H1 (cell line): ENCODE measurements around the gene SERPINB12. TPM values are rescaled to one million over a fixed set of nuclear protein-coding genes. Genes with fewer than 3 reads are reported as not detected.

ENCODE experiments used
- CTCF ChIA-PET: fragments of 300-600 bp; sonication (Branson Sonifier 250); formaldehyde crosslinking; loops from one replicate; lab custom pipeline; 2021; ENCODE audit not compliant: partially characterized antibody; lab: Charles Lee
- POLR2A ChIA-PET: fragments of 300-600 bp; sonication (Branson Sonifier 250); formaldehyde crosslinking; loops from one replicate; lab custom pipeline; 2021; ENCODE audit warnings: inconsistent platforms; ENCODE audit not compliant: partially characterized antibody; lab: Charles Lee
- DNase-seq, 2 experiments: peaks; one replicate each; pipeline versions ENCODE4 v3.0.0 to v3.0.0-alpha.2; 2010 to 2022; ENCODE audit warnings: low spot score in 2 of 2, low read depth in 1 of 2, mixed read lengths in 1 of 2
- FAIRE-seq: peaks from 2 replicates; lab custom pipeline; 2011; peaks lifted over from hg19 to GRCh38; lab: Jason Lieb, UNC
- H2AFZ ChIP-seq: 2 replicates; pipeline ENCODE4 v1.8.1; 2012; ENCODE audit warnings: low read length, inconsistent platforms
- H2AK5ac ChIP-seq: 2 replicates; pipeline ENCODE4 v1.6.1; 2013; ENCODE audit warnings: low read depth, low read length
- H2BK120ac ChIP-seq: replicated peaks from 2 replicates; pipeline ENCODE3; 2013; ENCODE audit warnings: low read depth, low read length, inconsistent platforms
- H2BK12ac ChIP-seq: 2 replicates; pipeline ENCODE4 v1.6.1; 2013; ENCODE audit warnings: low read depth, low read length
- H2BK15ac ChIP-seq: 2 replicates; pipeline ENCODE4 v1.6.1; 2013; ENCODE audit warnings: low read length
- H2BK20ac ChIP-seq: 2 replicates; pipeline ENCODE4 v1.6.1; 2013; ENCODE audit warnings: low read length
- H2BK5ac ChIP-seq: 2 replicates; pipeline ENCODE4 v1.6.1; 2013; ENCODE audit warnings: low read depth, low read length
- H3K14ac ChIP-seq: 2 replicates; pipeline ENCODE4 v1.6.1; 2013; ENCODE audit warnings: inconsistent platforms; ENCODE audit not compliant: insufficient read length
- H3K18ac ChIP-seq: 2 replicates; pipeline ENCODE4 v1.6.1; 2013; ENCODE audit warnings: low read length; ENCODE audit errors: extremely low read depth
- H3K23ac ChIP-seq: 2 replicates; pipeline ENCODE4 v1.6.1; 2013; ENCODE audit warnings: inconsistent platforms; ENCODE audit not compliant: insufficient read length
- H3K23me2 ChIP-seq: 2 replicates; pipeline ENCODE4 v1.6.1; 2013; ENCODE audit warnings: low read depth, low read length
- H3K27ac ChIP-seq: 2 replicates; pipeline ENCODE4 v1.6.1; 2011; ENCODE audit warnings: low read depth, low read length, inconsistent platforms
- H3K27me3 ChIP-seq, 4 experiments: replicated peaks in 1 of 4; 1 replicate in 1 of 4; 2 replicates in 3 of 4; pipeline versions ENCODE4 v1.6.1 to v1.8.1; 2011 to 2013; ENCODE audit warnings: low read length in 3 of 4, mild to moderate bottlenecking in 3 of 4, inconsistent platforms in 2 of 4, mixed read lengths in 2 of 4, moderate library complexity in 1 of 4; ENCODE audit not compliant: control insufficient read depth in 3 of 4, insufficient read depth in 3 of 4; ENCODE audit errors: extremely low read depth in 1 of 4
- H3K36me3 ChIP-seq, 4 experiments: 2 replicates each; pipeline versions ENCODE4 v1.6.1 to v1.8.1; 2011 to 2013; ENCODE audit warnings: mild to moderate bottlenecking in 4 of 4, low read length in 3 of 4, moderate library complexity in 2 of 4, control low read depth in 1 of 4, inconsistent platforms in 1 of 4; ENCODE audit not compliant: insufficient read depth in 4 of 4, control insufficient read depth in 2 of 4
- H3K4ac ChIP-seq: replicated peaks from 2 replicates; pipeline ENCODE3; 2013; ENCODE audit warnings: low read length, low read depth, mixed read lengths, inconsistent platforms; ENCODE audit not compliant: insufficient read length
- H3K4me1 ChIP-seq, 4 experiments: replicated peaks in 1 of 4; 1 replicate in 1 of 4; 2 replicates in 3 of 4; pipeline versions ENCODE4 v1.6.1 to v1.8.1; 2011 to 2013; ENCODE audit warnings: low read length in 3 of 4, inconsistent platforms in 2 of 4, mixed read lengths in 1 of 4; ENCODE audit not compliant: insufficient read depth in 4 of 4, control insufficient read depth in 3 of 4
- H3K4me2 ChIP-seq, 2 experiments: 2 replicates each; pipeline versions ENCODE4 v1.6.1 to v1.8.1; 2011 to 2013; ENCODE audit warnings: low read depth in 2 of 2, low read length in 2 of 2, control low read depth in 1 of 2, inconsistent platforms in 1 of 2, mild to moderate bottlenecking in 1 of 2; ENCODE audit not compliant: insufficient read depth in 1 of 2
- H3K4me3 ChIP-seq, 4 experiments: fragments of 200-600, 300-600 bp in 1 of 4; sonication (generic), shearing (Covaris generic), sonication (Bioruptor Twin) in 1 of 4; 2 replicates each; pipeline versions ENCODE4 v1.5.1 to v1.8.1; 2011 to 2016; ENCODE audit warnings: low read length in 4 of 4, low read depth in 3 of 4, control low read depth in 2 of 4, inconsistent platforms in 2 of 4, mild to moderate bottlenecking in 2 of 4, mixed read lengths in 1 of 4, moderate library complexity in 1 of 4; ENCODE audit not compliant: insufficient read depth in 2 of 4; ENCODE audit errors: extremely low read depth in 1 of 4
- H3K56ac ChIP-seq: replicated peaks from 2 replicates; pipeline ENCODE3; 2013; ENCODE audit warnings: low read depth, mild to moderate bottlenecking, mixed read lengths, low read length, inconsistent platforms; ENCODE audit not compliant: insufficient read length
- H3K79me1 ChIP-seq: 2 replicates; pipeline ENCODE4 v1.6.1; 2013; ENCODE audit warnings: low read depth, low read length, control low read depth
- H3K79me2 ChIP-seq, 2 experiments: 2 replicates each; pipeline versions ENCODE4 v1.6.1 to v1.8.1; 2012 to 2013; ENCODE audit warnings: low read length in 2 of 2, mild to moderate bottlenecking in 2 of 2, inconsistent platforms in 1 of 2; ENCODE audit not compliant: insufficient read depth in 2 of 2, control insufficient read depth in 1 of 2
- H3K9ac ChIP-seq, 4 experiments: replicated peaks in 1 of 4; 1 replicate in 1 of 4; 2 replicates in 3 of 4; pipeline versions ENCODE4 v1.6.1 to v1.8.1; 2011 to 2013; ENCODE audit warnings: low read depth in 3 of 4, low read length in 3 of 4, control low read depth in 2 of 4, mild to moderate bottlenecking in 2 of 4, moderate library complexity in 2 of 4, inconsistent platforms in 1 of 4; ENCODE audit errors: extremely low read depth in 1 of 4
- H3K9me3 ChIP-seq, 2 experiments: 2 replicates each; pipeline versions ENCODE4 v1.6.1 to v1.8.1; 2012 to 2013; ENCODE audit warnings: mild to moderate bottlenecking in 2 of 2, moderate library complexity in 2 of 2, control low read depth in 1 of 2, inconsistent platforms in 1 of 2, low read depth in 1 of 2, low read length in 1 of 2, mixed read lengths in 1 of 2; ENCODE audit not compliant: insufficient read depth in 2 of 2
- H4K20me1 ChIP-seq, 2 experiments: replicated peaks in 1 of 2; 2 replicates each; pipeline versions ENCODE3 to v1.8.1; 2011 to 2013; ENCODE audit warnings: inconsistent platforms in 2 of 2, low read length in 2 of 2, mild to moderate bottlenecking in 1 of 2; ENCODE audit not compliant: insufficient read depth in 2 of 2, control insufficient read depth in 1 of 2
- H4K5ac ChIP-seq: 2 replicates; pipeline ENCODE4 v1.6.1; 2013; ENCODE audit warnings: low read length, low read depth, mixed read lengths, inconsistent platforms; ENCODE audit not compliant: insufficient read length
- H4K8ac ChIP-seq: 2 replicates; pipeline ENCODE4 v1.8.0; 2013; ENCODE audit warnings: mild to moderate bottlenecking, moderate library complexity, low read length, inconsistent platforms; ENCODE audit not compliant: insufficient read depth; ENCODE audit errors: extremely low read depth
- H4K91ac ChIP-seq: replicated peaks from 2 replicates; pipeline ENCODE3; 2013; ENCODE audit warnings: low read length, mixed read lengths, inconsistent platforms; ENCODE audit not compliant: insufficient read length
- BACH1 ChIP-seq: IDR thresholded peaks from 2 replicates; pipeline ENCODE4 v1.6.1; 2012; ENCODE audit warnings: low read length, improper control_type of control experiment
- CHD1 ChIP-seq: IDR thresholded peaks from 2 replicates; pipeline ENCODE4 v1.6.1; 2012; ENCODE audit warnings: low read depth, low read length, improper control_type of control experiment
- HDAC2 ChIP-seq, 2 experiments: fragments of 300-600 bp in 1 of 2; sonication (generic) in 1 of 2; IDR thresholded peaks; 2 replicates each; pipeline ENCODE4 v1.6.1; 2011 to 2012; ENCODE audit warnings: low read depth in 2 of 2, low read length in 2 of 2, mild to moderate bottlenecking in 2 of 2, moderate library complexity in 2 of 2, borderline replicate concordance in 1 of 2, inconsistent platforms in 1 of 2
- RBBP5 ChIP-seq: IDR thresholded peaks from 2 replicates; pipeline ENCODE4 v1.7.1; 2012; ENCODE audit warnings: low read depth, mild to moderate bottlenecking, inconsistent platforms, low read length, moderate library complexity, borderline replicate concordance
- SAP30 ChIP-seq: fragments of 300-600 bp; sonication (generic); IDR thresholded peaks from 2 replicates; pipeline ENCODE4 v1.7.1; 2012; ENCODE audit warnings: low read length, moderate library complexity, mild to moderate bottlenecking, inconsistent platforms; ENCODE audit not compliant: insufficient read depth, insufficient replicate concordance
- SP1 ChIP-seq: IDR thresholded peaks from 2 replicates; pipeline ENCODE4 v1.6.1; 2011; ENCODE audit warnings: low read depth, low read length
- WGBS, 2 experiments: shearing (Covaris generic) in 1 of 2; methylation state at CpG; one replicate each; pipeline versions ENCODE4 v1.1.6 to v1.1.7; 2013 to 2015; ENCODE audit warnings: low lambda C conversion rate in 2 of 2, mixed read lengths in 2 of 2, inconsistent platforms in 1 of 2, low coverage in 1 of 2, missing lambda C conversion rate in 1 of 2; ENCODE audit not compliant: insufficient replicate concordance in 2 of 2, insufficient coverage in 1 of 2, insufficient read length in 1 of 2; ENCODE audit errors: extremely low coverage in 1 of 2, missing lambda C conversion rate in 1 of 2; 5-methylcytosine and 5-hydroxymethylcytosine counted together
- polyA plus RNA-seq, 7 experiments: library from polyadenylated mRNA; depleted of rRNA in 3 of 7; stranded (reverse) in 5 of 7; unstranded in 2 of 7; fragments of >200 nt in 5 of 7; fragments of 200-250 nt in 2 of 7; gene quantifications; 1 replicate in 5 of 7; 2 replicates in 1 of 7; 4 replicates in 1 of 7; pipeline versions ENCODE4 v1.2.1 to v1.2.3, GENCODE V29; 2011 to 2013; ENCODE audit warnings: missing spikeins in 2 of 7, mixed read lengths in 2 of 7
- total RNA-seq: library from RNA; stranded (reverse); fragmentation: NEBNext Ultra II Directional; extraction: Animal tissue kit (Norgen Biotek cat#: 25700); gene quantifications from 2 replicates; pipeline ENCODE4 v1.2.1, GENCODE V29; 2021
- TF ChIP-seq, protein P1 (sequence below), 3 experiments: IDR thresholded peaks; 1 replicate in 2 of 3; 2 replicates in 1 of 3; pipeline versions ENCODE4 v1.5.1 to v1.6.1; 2011; ENCODE audit warnings: low read length in 3 of 3, mild to moderate bottlenecking in 3 of 3, inconsistent platforms in 2 of 3, low read depth in 1 of 3, moderate library complexity in 1 of 3; ENCODE audit not compliant: insufficient read depth in 1 of 3; ENCODE audit errors: control extremely low read depth in 1 of 3

Gene SERPINB12
- total and polyA plus RNA-seq, 2 of the 8 experiments (the other 6 are each of a cell fraction or from before 2014, with no cell fraction given): not detected

DNA sequence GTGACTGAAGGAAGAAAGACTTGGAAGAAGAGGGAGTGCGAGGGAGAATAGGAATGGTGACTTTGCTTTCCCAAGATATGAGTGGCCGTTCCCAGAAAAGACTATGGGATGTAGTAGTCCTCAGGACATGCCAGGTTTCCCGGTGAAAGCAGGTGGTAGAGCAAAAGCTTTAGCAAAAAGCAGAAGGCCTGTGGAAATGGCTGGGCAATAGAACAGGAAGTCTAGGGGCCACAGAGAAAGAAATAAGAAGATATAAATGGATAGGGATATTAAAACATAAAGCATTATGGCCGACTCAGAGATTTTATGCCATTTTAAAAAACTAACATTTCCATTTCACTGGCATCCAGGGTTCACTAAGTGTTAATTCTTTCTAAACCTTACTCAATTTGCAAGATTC, 43.8 kb downstream of the SERPINB12 start:
- Histone ChIP-seq H3K4ac (no peak overlapping the region), H3K14ac (no peak overlapping the region), H3K9me3 (no peaks in the 10 kb centered on the region), H4K5ac (no peak overlapping the region), H3K36me3 (no peaks in the 10 kb centered on the region), H2BK15ac (no peak overlapping the region), H2BK120ac (no peak overlapping the region), H3K27ac (no peak overlapping the region), H3K4me2 (no peak overlapping the region), H4K91ac (no peak overlapping the region), H2BK5ac (no peak overlapping the region), H2AK5ac (no peak overlapping the region), H3K27me3 (no peaks in the 10 kb centered on the region), H3K79me1 (no peaks in the 10 kb centered on the region), H3K23ac (no peak overlapping the region), H4K20me1 (no peaks in the 10 kb centered on the region), H4K8ac (no peak overlapping the region), H3K9ac (no peak overlapping the region), H2AFZ (no peak overlapping the region), H3K79me2 (no peaks in the 10 kb centered on the region), H3K4me3 (no peak overlapping the region), H2BK20ac (no peak overlapping the region), H3K18ac (no peak overlapping the region), H3K23me2 (no peaks in the 10 kb centered on the region; the same call in 1 of the 2 replicates), H3K56ac (no peak overlapping the region), H2BK12ac (no peak overlapping the region), H3K4me1 (no peaks in the 10 kb centered on the region)
- DNase-seq (no peak), FAIRE-seq (no peak)
- POLR2A ChIA-PET: no interaction called here
- CTCF ChIA-PET: interaction anchor here (1.7 to 13.2 kb wide), 3 partner anchors 8 to 156 kb away, joined by 10 to 366 read pairs (median 65); no protein-coding TSS in a partner anchor
- WGBS, 2 experiments: 82% methylated on average over 4 of the region's 4 CpGs; no CpG with 5 or more reads in 1 of the 2 experiments
- TF ChIP-seq SP1: no peak
- TF ChIP-seq SAP30: no peak
- no peak for TF ChIP-seq BACH1
- no peak for TF ChIP-seq RBBP5
- TF ChIP-seq, protein P1, sequence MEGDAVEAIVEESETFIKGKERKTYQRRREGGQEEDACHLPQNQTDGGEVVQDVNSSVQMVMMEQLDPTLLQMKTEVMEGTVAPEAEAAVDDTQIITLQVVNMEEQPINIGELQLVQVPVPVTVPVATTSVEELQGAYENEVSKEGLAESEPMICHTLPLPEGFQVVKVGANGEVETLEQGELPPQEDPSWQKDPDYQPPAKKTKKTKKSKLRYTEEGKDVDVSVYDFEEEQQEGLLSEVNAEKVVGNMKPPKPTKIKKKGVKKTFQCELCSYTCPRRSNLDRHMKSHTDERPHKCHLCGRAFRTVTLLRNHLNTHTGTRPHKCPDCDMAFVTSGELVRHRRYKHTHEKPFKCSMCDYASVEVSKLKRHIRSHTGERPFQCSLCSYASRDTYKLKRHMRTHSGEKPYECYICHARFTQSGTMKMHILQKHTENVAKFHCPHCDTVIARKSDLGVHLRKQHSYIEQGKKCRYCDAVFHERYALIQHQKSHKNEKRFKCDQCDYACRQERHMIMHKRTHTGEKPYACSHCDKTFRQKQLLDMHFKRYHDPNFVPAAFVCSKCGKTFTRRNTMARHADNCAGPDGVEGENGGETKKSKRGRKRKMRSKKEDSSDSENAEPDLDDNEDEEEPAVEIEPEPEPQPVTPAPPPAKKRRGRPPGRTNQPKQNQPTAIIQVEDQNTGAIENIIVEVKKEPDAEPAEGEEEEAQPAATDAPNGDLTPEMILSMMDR (IDR thresholded peaks at IDR 0.05; ENCODE audit: control extremely low read depth in 1 of 3, insufficient read depth in 1 of 3, low read depth in 1 of 3, low read length in 3 of 3): no peak
- no peak for TF ChIP-seq CHD1
- no peak for TF ChIP-seq HDAC2 (IDR thresholded peaks at IDR 0.05; ENCODE audit: borderline replicate concordance in 1 of 2, low read depth in 2 of 2, low read length in 2 of 2)
